GM18909 (cell line): ENCODE data around the gene RSKR.
"Not testable (repeated sequence)": the region's sequence is repeated elsewhere in the genome, so short reads cannot be mapped to it uniquely, and the experiment has no call there.

Experiments used
- ATAC-seq: cut with Tn5 transposase; IDR thresholded peaks from one replicate; pipeline ENCODE4 v1.9.1; 2021; ENCODE audit warnings: mild to moderate bottlenecking; ENCODE audit not compliant: unreplicated experiment, poor library complexity

RSKR gene

DNA sequence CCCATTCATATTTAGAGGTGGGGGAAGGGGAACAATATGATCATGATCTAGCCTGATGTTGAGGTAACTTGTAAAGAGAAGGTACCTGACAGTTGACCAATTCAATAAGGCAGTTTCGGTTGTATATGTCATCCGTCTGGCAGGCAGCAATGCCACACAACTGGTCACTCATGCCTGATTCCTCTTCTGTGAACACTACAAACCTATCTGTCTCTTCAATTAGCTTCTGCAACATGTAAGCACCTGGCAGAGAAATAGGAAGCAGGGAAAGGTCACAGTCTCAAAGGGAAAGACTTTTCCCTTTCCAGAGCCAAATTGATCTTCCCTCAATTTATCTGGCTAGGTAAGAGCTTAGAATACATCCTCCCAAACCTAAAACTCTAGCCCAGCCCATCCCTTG, 10.2 kb upstream of the RSKR start:
- no peak for ATAC-seq

DNA sequence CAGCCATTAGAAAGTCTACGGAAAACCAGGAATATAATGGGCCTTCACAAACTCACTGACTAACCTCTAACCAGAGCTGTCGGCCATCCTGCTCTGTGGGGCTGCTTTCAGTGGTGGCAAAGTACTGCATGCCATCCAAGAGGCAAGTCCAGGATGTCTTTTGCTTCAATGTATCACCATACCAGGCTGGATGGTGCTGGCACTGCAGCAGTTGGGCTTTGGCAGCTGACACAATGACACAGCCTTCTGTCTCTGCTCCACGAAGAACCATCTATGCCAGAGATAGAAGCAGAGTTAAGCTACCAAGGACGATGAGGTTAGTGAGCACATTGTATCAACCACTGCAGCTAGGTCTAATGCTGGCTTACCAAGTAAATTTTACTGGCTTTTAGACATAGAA, 9.7 kb upstream of the RSKR start:
- no peak for ATAC-seq

DNA sequence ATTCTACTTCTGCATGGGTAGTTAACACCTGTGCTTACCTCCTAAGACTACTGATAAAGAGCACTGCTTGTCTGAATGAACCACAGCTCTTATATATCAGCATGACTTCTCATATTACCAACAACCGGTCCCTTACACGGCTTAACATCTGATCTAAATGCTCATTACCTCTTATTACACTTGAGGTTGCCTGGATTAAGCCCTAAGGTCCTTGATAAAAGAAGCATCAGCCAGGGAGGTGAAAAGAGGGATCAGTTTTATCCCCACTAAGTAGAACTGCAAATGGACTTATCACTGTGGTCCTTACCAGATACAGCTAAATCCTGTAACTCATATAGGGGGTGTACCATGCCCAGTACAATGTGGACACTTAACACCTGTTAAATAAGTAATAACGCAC, 8.2 kb upstream of the RSKR start:
- ATAC-seq: no peak

DNA sequence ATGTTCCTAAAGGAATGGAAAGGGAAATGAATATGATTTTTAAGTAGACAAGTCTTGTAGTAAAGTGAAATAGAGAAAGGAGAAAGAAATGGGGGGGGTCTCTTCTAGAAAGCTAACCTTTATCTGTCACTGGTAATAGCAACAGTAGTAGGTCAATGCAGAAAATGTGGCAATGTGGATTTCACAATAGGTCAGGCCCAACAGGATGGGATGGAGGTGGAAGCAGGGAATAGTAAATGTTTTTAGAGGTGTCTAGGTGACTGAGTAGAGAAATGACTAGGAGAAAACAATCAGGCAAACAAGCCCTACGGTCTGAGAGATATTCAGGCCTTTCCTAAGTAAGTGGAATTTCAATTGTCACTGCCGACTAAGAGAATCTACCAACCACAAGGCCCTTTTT, 6.0 kb upstream of the RSKR start:
- no peak for ATAC-seq

DNA sequence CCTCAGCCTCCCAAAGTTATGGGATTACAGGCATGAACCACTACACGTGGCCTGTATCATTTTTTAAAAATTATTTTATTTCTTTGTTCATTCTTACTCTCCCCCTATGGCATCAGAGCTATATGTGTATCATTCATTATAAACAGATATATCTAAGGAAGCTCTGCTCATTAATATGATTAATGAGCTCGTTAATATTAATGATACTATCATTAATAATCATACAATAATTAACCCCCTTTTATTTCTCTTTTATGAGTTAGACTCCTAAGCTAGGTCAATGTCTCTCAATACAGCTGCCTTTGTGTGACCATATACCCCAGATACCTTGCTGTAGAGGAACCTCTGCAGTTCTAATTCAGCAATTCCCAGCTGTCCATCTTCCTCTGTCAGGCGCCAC, 4.5 kb upstream of the RSKR start:
- no peak for ATAC-seq

DNA sequence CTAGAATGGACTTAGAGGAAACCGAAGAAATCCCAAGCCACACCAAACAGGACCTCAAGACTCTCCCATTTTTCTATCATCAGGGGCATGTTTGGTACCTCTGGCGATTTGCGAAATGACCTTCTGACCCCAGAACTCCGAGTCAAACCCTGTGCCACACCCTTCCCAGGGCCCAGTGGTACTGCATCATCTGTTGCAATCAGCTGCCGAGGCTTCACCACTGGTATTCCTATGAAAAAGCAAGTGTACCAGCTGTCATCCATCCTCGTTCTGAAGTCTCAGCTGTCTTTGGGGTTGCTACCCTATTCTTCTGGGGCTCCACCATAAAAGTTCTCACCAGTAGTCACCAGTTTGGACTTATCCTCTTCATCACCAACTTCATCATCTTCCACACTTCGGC, 2.3 kb upstream of the RSKR start:
- ATAC-seq: no peak

DNA sequence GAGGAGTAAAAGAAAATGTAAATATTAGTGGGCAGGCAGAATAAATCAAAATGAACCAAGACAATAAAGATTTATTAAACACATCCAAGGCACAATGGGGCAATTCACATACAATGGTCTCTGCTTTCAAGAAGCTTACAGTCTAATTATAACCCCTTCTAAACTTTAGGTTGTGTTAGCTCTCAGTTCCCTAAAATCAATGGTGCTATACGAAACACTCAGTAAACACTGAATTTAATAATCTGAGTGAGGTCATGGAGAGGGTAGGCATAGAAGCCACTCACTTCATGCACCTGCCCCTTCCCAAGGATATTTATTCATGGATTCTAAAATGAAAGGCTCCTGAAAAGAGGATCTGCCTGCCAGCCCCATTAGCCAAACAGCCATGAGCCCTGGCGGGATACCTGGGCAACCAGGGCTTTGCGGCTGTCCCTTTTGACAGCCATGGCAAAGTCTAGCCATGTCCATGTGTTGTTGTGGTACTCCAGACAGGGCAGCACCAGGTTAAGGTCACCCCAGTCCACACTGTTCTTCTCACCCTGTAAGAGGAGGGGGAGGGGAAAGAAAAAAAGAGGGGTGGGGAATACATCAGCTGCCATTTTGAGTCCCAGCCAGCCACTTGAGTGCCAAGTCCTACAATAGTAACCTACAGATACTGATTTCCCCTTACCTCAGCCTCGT, 1.4 kb upstream of the RSKR start:
- no peak for ATAC-seq

DNA sequence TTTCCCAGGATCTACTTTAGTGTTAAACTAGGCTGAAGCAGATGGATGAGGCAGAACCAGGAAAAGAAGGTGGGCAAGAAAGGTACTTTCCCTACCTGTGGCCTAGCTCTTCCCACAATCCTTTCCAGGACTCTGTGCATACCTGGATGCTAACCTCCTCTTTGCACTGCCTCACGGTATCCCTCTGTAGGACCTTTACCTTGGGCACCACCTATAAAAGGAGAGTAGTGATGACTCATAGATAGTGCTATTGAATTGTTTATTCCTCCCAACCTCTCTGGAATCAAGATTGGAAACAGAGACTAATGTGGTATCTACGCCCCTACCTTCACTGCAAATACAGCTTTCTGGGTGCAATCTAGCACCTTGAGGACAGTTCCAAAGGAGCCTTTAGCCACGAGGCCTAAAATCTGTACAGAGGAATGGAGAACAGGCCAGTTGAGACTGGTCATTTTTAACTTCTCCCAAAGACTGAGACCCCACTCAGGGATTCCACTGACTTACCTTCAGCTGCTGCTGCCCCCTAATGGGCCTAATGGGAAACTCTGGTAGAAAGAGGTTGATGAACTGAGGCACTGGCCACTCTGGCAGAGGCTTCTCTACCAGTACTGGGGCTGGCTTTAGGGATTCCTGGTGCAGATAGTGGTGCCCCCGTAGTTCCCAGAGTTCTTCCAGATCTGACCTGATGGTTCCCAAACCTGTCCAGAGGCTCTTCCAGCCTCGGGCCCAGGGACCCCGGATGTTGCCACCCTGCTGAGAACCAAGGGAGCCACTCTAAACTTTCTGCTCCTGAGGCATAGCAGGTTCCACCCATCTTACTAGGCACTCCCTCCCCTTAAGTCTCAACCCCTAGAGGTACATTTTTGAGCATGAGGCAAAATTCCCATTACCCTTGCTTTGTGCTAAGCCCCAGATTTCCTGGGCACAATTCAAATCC, 781 bp downstream of the RSKR start:
- no peak for ATAC-seq

DNA sequence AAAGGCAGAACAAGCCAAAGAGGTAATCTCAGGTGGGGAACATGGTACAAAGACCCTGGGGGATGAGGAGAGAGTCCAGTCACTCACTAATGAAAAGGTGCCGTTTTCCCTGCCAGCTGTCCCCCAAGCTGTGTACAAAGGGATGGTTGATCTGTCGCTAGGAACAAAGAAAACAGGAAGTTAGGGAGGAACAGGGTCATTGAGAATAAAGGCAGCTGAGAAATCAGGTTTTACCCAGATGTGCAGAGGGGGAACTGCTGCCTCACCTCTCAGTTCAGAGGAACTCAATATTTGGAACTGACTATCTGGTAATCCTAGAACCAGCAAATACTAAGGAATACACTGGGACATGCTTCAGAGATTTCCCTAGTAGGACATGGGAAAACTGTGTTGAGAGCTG, 1.5 kb downstream of the RSKR start:
- ATAC-seq: no peak

DNA sequence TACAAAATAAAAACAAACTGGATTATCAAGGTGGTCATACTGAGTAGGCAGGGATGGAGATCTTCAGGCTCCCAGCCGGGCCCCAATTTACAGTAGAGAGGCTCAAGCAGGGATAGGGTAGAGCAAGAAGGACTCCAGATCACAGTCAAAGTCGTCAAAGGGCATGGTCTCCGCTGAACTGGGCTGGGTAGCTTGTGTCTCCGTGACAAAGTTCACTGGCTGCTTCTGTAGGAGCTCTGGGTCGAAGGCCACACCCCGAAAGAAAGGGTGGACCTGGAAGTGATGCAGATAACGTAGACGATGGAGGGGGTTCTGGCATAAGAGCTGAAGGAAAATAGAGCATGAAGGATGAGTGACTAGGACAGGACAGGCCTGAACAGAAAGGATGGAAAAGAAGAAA, 3.6 kb downstream of the RSKR start:
- ATAC-seq: no peak

DNA sequence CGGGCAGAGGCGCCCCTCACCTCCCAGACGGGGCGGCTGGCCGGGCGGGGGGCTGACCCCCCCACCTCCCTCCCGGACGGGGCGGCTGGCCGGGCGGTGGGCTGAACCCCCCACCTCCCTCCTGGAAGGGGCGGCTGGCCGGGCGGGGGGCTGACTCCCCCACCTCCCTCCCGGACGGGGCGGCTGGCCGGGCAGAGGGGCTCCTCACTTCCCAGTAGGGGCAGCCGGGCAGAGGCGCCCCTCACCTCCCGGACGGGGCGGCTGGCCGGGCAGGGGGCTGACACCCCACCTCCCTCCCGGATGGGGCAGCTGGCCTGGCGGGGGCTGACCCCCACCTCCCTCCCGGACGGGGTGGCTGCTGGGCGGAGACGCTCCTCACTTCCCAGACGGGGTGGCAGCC, 10.0 kb downstream of the RSKR start:
- not testable (repeated sequence) for ATAC-seq

DNA sequence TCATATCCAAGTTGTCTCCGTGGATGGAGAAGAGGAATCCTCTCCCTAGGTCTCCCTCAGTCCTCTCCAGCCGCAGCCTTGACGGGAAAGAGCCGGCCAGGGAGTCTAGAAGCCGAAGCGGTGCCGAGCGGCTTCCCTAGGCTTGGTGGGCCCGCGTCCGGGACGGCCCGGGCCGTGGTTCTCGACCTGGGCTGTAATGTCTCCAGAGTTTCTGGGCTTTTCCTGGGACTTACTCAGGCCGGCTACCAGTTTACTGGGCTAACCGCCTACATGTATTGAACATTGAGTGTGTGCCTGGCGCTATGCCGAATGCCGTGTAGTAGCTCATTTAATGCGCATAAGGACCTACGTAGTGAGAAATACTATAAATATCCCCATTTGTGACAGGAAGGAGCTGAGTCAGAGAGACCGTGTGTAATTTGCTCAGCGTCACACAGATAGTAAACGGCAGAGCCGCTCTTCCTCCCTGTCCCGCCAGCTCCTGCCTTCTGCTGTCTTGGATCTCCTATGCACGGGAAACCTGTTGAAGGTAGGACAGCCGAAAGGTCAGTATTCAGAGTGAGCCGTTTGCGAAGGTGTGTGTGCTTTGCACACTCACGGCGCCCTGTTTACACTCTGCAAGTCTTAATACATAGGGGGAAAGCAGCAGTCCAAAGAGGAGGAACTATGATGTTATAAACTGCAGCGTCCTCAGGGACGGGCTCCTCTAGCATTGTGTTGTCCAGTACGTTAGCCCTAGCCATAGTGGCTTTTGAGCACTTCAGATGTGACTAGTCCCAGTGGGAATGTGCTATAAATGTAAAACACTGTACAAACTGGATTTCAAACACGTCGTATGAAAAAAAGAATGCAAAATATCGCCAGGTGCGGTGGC, 14.4 kb downstream of the RSKR start:
- peak; percentile 42 for ATAC-seq

DNA sequence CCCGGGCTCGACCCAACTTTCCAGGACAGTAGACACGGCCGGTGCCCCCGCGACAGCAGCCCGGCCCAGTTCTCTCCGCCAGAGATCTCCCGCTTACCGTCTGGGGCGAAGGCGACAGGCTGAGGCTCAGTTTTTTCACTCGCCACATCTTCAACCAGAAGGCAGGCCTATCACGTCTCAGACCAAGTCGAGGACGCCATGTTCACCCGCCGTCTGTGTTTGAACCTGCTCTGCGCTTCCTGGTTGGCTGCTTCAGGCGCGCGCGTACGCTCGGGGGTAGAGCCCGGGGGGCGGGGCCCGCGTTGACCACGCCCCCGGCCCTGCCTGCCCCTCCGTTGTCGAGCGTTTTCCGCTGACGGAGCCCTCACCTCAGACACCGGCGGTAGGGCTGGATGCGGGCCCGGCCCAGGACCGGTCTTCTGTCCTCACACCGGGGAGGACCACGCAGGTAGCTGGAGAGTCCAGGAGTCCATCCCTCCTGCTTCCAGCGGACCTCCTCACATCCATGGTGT, 15.1 kb downstream of the RSKR start, which contains the start of gene SPAG5:
Gene SPAG5, minus strand, starts transcription at position 227 of the 512 bp plus-strand sequence. Its CDS starts 79 bp downstream, at position 148.
- ATAC-seq: peak; percentile 86

DNA sequence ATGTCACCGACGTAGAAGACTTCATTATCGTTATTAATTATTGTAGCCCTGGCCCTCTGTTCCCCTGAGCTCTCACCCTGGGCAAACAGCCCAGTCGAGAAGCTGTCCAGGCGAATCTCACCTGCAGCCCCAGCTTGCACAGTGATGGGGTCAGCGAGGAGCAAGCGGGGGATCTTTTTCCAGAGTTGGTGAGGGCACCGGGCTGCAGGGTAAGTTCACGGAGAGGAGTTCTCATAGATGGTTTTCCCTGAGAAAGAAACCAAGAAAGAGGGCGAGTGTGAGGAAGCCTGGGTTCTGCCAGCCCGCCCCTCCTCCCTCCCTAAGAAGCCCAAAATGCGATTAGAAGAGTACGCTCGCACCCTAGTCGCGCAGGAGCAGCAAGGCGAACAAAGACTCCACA, 15.6 kb downstream of the RSKR start:
- ATAC-seq: peak; percentile 13

DNA sequence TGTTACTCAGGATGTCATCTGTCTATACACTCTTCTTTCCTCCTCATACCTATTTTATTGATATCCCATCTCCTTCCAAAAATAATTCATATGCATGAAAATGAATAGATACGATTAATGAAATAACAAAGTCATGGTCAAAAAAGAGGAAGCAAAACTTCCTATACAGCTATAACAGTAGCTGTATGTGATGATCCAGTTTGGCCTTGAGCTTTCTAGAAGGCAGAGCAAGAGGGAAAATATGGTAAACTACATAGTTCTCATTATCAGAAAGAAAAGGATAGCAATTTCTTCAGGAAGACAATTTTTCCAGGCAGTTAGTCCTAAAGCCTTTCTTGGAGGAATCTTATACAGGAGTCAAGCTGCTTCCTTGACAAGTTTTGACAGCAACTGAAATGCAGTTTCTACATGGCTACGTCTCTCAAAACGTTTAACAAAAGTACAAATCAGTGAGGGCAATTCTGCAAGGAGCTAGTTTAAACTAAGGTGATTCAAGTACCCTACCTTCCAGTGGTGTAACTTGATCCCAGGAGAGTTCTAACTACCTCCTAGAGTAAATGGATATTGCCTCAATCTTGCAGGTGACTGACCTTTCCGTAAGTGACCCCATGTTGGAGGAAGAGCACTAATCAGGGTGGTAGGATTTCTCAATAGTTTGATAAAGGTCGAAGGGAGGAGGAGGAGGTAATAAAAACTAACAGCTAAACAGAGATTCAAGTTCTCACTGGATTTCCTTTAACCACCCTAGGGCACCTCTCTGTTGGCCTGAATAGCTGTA, 16.2 kb downstream of the RSKR start:
- ATAC-seq: no peak

DNA sequence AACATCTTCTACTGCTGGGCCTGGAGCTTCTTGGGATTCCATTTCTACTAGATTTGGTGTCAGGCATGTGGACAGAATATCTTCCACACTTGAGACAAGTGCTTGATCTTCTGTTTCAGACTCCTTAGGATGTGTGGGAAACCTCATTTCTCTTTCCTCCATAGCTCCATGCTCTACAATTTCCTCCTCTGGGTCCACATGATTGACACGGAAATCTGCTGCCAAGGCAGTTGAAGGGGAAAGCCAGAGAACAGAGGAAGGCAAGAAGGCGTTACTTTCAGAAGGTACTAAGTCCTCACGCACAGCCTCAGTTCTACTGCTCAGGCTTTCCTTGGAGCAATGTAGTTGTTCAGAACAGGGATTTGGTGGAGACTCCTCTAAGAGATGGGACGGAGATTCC, 21.7 kb downstream of the RSKR start:
- no peak for ATAC-seq

DNA sequence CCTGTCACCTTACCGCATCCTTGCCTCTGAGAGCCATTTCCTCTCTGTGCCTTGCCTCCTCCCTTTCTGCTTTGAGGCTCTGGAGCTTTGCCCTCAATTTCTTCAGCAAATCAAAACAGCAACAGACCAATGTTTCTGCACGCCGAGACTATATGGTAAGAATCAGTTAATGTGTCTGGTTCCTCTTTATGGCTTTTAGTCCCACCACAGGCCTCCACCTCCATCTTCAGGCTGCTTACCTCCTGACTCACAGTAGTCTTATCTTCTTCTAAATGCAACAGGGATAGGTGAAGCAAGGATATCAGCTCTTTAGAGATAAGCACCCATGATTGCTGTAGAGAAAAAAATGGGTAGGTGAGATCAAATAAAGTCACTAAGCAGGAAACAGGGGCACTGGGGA, 28.1 kb downstream of the RSKR start:
- no peak for ATAC-seq

DNA sequence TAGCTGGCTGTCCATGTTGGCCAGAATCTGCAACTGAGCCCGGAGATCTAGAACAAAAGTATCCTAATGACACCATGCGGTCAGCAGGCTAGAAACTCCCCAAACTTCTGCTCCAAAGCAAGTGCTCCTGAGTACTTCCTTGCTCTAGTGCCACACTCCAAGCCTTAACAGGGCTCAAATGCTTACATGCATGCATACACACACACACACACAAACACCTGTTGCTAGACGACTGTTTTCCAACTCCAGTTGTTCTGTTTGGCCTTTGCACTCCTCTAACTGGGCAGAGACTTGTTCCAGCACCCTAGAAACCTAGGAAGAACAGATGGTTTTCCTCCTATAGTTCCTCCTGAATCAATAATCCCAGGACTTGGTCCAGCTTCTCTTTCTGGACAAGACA, 29.6 kb downstream of the RSKR start:
- no peak for ATAC-seq

DNA sequence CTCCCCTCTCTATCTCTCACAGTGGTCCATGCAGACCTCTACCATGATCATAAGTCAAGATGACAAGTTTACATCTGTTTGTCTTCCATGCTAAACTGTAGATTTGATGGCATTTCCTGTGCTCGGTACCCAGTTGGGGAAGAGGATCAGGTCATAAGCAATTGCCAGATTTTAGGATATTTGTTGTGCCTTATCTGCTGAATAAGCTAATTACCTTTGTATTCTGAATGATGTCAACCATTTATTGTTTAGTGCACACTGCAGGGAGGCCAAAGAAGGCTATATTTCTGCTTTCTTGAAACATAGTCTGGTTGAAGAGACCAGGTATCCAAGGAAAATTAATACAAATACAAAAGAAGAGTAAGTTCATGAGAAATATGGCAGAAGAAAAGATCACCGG, 31.5 kb downstream of the RSKR start:
- no peak for ATAC-seq

DNA sequence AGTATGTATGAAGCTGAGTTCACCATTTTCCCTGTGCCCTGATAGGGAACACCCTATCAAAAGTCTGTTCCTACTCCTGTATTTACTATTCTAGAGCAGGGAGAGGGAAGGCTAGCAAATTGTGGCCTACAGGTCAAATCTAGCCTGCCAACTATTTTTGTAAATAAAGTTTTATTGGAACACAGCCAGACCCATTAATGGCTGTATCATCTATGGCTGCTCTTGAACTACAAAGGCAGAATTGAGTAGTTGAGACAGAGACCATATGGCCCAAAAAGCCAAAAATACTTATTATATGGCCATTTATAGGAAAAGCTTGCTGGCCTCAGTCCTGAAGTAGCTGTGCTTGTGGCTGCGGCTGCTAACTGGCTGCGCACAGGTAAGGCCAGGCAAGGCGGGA, 33.0 kb downstream of the RSKR start:
- ATAC-seq: no peak
